Rectal smooth muscle tissue (tissue), 1 donor: ENCODE results near the gene MMP17.

Experiments used
- H3K27ac ChIP-seq: one replicate; pipeline ENCODE4 v1.7.0; 2013; ENCODE audit warnings: low read depth, low read length, inconsistent platforms
- H3K27me3 ChIP-seq: one replicate; pipeline ENCODE4 v1.7.0; 2013; ENCODE audit warnings: low read length; ENCODE audit not compliant: control insufficient read depth, insufficient read depth
- H3K36me3 ChIP-seq: one replicate; pipeline ENCODE4 v1.7.0; 2013; ENCODE audit warnings: low read length; ENCODE audit not compliant: control insufficient read depth, insufficient read depth
- H3K4me1 ChIP-seq: one replicate; pipeline ENCODE4 v1.7.0; 2013; ENCODE audit warnings: low read length; ENCODE audit not compliant: control insufficient read depth, insufficient read depth
- H3K4me3 ChIP-seq: one replicate; pipeline ENCODE4 v1.7.0; 2013; ENCODE audit warnings: low read length
- H3K9ac ChIP-seq: one replicate; pipeline ENCODE4 v1.7.0; 2013; ENCODE audit warnings: low read length

The MMP17 gene

DNA sequence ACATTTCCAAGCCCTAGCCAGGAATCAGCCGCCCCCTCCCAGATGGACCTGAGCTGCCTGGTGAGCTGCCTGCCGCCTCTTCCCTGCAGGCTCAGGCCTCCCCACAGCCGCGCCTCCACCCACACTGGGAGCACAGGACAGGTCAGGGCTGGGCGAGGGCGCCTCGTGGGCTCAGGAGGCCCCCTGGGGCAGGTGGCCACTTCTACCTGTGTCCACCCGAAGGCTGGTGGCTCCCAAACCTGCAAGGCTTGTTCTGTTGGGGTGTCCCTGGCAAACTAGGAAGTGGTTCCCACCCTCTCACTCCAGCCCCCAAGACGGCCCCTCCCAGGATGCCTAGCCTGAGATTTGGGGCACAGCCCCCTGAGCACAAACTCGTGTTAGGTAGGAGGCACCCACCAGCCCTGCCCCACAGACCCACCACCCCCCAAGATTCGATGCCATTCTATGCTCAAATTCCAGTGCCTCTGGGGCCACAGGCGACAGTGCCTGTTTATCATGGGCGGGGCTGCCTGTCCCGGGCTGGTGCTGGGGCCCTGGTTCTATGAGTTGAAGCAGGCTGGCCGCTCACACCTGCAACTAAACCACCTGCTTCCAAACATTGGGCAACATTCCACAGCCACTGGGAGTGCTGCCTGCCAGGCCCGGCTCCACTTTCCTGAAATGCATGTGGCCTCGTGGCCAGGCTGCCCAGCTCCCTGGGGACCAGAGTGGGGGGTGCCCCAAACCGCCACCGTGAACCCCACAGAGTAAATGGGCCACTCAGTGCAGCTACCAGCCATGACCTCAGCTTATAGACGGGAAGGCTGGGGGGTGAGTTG, 6.8 kb downstream of the MMP17 start:
- H3K27me3 ChIP-seq = peaks cover 18% of the 10 kb centered on the region
- H3K4me1 ChIP-seq = peaks cover 5% of the 10 kb centered on the region
- H3K4me3 ChIP-seq = no peak overlapping the region
- no peak overlapping the region for H3K9ac ChIP-seq
- H3K27ac ChIP-seq = no peak overlapping the region
- no peaks in the 10 kb centered on the region for H3K36me3 ChIP-seq

GRCh38 chr12:131835616-131836171, 7.5 kb downstream of the MMP17 start:
- Histone ChIP-seq H3K4me3 (no peak overlapping the region), H3K27ac (no peak overlapping the region), H3K27me3 (peaks cover 15% of the 10 kb centered on the region), H3K36me3 (no peaks in the 10 kb centered on the region), H3K4me1 (peaks cover 5% of the 10 kb centered on the region), H3K9ac (no peak overlapping the region)

GRCh38 chr12:131836193-131836592, 8.0 kb downstream of the MMP17 start:
- peaks cover 5% of the 10 kb centered on the region for H3K4me1 ChIP-seq
- H3K27ac ChIP-seq = no peak overlapping the region
- no peaks in the 10 kb centered on the region for H3K36me3 ChIP-seq
- H3K9ac ChIP-seq = no peak overlapping the region
- peaks cover 15% of the 10 kb centered on the region for H3K27me3 ChIP-seq
- no peak overlapping the region for H3K4me3 ChIP-seq

GRCh38 chr12:131836714-131837397, 8.7 kb downstream of the MMP17 start:
- H3K4me3 ChIP-seq = no peak overlapping the region
- no peak overlapping the region for H3K9ac ChIP-seq
- peaks cover 15% of the 10 kb centered on the region for H3K27me3 ChIP-seq
- H3K36me3 ChIP-seq = no peaks in the 10 kb centered on the region
- H3K27ac ChIP-seq = no peak overlapping the region
- peaks cover 5% of the 10 kb centered on the region for H3K4me1 ChIP-seq

- Histone ChIP-seq H3K4me1 (no peaks in the 10 kb centered on the region), H3K27me3 (no peaks in the 10 kb centered on the region), H3K27ac (no peak overlapping the region), H3K4me3 (no peak overlapping the region), H3K36me3 (peaks cover 2% of the 10 kb centered on the region), H3K9ac (no peak overlapping the region)
Observed at GRCh38 chr12:131840643-131841416, 12.6 kb downstream of the MMP17 start.

GRCh38 chr12:131841547-131841946, 13.4 kb downstream of the MMP17 start:
- Histone ChIP-seq H3K4me1 (no peaks in the 10 kb centered on the region), H3K27ac (no peak overlapping the region), H3K4me3 (no peak overlapping the region), H3K9ac (no peak overlapping the region), H3K36me3 (peaks cover 2% of the 10 kb centered on the region), H3K27me3 (no peaks in the 10 kb centered on the region)

DNA sequence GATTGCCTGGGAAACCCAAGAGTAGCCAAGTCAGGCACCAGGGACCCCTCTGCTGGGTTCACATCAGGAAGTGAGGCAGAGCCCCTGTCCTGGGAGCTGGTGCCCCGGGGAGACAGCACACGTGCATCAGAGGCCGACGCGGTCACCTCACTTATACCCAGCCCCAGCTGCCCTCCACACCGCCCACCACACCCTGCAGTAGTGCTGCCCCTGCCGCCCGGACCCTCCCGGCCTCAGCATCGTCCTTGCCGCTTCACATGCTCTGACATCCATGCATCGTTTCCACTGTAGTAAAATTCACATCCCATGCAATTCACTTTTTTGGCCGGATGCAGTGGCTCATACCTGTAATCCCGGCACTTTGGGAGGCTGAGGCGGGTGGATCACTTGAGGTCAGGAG, 14.0 kb downstream of the MMP17 start:
- Histone ChIP-seq H3K4me1 (no peaks in the 10 kb centered on the region), H3K9ac (no peak overlapping the region), H3K27me3 (no peaks in the 10 kb centered on the region), H3K27ac (no peak overlapping the region), H3K4me3 (no peak overlapping the region), H3K36me3 (peaks cover 2% of the 10 kb centered on the region)

- Histone ChIP-seq H3K36me3 (peaks cover 2% of the 10 kb centered on the region), H3K4me1 (no peaks in the 10 kb centered on the region), H3K27ac (no peak overlapping the region), H3K4me3 (no peak overlapping the region), H3K9ac (no peak overlapping the region), H3K27me3 (no peaks in the 10 kb centered on the region)
Observed at GRCh38 chr12:131843527-131843926, 15.3 kb downstream of the MMP17 start.

DNA sequence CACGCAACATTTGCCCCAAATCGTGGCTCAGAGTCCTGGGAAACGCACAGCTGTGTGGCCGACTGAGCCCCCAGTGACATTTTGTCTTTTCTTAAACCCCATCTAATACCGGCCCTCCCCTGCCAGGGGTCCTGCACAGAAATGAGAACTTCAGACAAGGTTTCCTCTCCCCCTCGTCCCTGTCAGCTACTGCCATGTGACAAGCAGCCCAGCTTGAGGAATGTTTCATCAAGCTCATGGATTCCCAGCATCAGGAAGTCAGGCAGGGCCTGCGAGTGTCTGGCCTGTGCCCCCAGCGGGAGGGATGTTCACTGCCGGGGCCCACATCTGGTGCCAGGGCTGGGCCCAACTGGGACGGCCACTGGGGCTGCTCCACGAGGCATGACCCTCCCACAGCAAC, 15.9 kb downstream of the MMP17 start:
- H3K9ac ChIP-seq = no peak overlapping the region
- H3K27me3 ChIP-seq = no peaks in the 10 kb centered on the region
- no peak overlapping the region for H3K27ac ChIP-seq
- no peaks in the 10 kb centered on the region for H3K4me1 ChIP-seq
- no peak overlapping the region for H3K4me3 ChIP-seq
- peaks cover 2% of the 10 kb centered on the region for H3K36me3 ChIP-seq

- Histone ChIP-seq H3K27me3 (no peaks in the 10 kb centered on the region), H3K9ac (no peak overlapping the region), H3K36me3 (peaks cover 2% of the 10 kb centered on the region), H3K4me1 (no peaks in the 10 kb centered on the region), H3K4me3 (no peak overlapping the region), H3K27ac (no peak overlapping the region)
Observed at GRCh38 chr12:131844656-131845055, 16.5 kb downstream of the MMP17 start.

- H3K27me3 ChIP-seq = no peaks in the 10 kb centered on the region
- no peak overlapping the region for H3K27ac ChIP-seq
- no peak overlapping the region for H3K4me3 ChIP-seq
- no peak overlapping the region for H3K9ac ChIP-seq
- H3K4me1 ChIP-seq = no peaks in the 10 kb centered on the region
- H3K36me3 ChIP-seq = peaks cover 2% of the 10 kb centered on the region
Observed at GRCh38 chr12:131845121-131845520, 16.9 kb downstream of the MMP17 start.

DNA sequence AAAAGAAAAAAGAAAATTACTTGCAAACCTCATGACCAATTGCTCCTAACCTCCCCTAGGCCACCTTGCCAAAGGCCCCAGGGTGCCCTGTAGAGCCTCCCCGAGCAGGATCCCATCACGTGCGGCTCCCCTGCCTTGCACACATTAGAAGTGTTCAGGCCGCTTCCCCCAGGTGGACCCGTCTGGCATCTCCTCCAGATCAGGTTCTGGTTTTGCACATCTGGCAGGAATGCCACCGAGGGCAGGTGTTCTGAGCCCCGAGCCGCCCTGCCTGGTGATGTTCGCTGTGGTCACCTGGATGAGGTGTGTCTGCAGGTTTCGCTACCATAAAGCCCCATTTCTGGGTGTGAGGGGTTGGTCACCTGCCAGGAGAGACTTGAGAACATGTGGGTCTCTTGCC, 19.3 kb downstream of the MMP17 start:
- H3K27ac ChIP-seq = no peak overlapping the region
- H3K27me3 ChIP-seq = no peaks in the 10 kb centered on the region
- peaks cover 2% of the 10 kb centered on the region for H3K36me3 ChIP-seq
- no peak overlapping the region for H3K9ac ChIP-seq
- H3K4me1 ChIP-seq = no peaks in the 10 kb centered on the region
- H3K4me3 ChIP-seq = no peak overlapping the region
